CD4-positive, alpha-beta T cell treated with Interleukin-17A for 4 hours (primary cell): ENCODE data around the gene SPECC1L.
A peak's percentile ranks its signal among the peaks of the same experiment; 100 is the strongest.

Experiments
- DNase-seq: peaks from one replicate; pipeline ENCODE4 v3.0.0-alpha.2; 2020; ENCODE audit warnings: mixed read lengths

The SPECC1L gene

GRCh38 chr22:24419475-24419850 lies 148.8 kb downstream of the SPECC1L start:
- DNase-seq = no peak

GRCh38 chr22:24420072-24420976 lies 149.7 kb downstream of the SPECC1L start:
- DNase-seq = no peak

- no peak for DNase-seq
Measured at GRCh38 chr22:24420977-24421343, 150.3 kb downstream of the SPECC1L start.

GRCh38 chr22:24421428-24421931 lies 150.8 kb downstream of the SPECC1L start:
- peak; percentile 62 for DNase-seq

- no peak for DNase-seq
Measured at GRCh38 chr22:24422102-24422665, 151.6 kb downstream of the SPECC1L start.

- DNase-seq = peak; percentile 76
Measured at GRCh38 chr22:24423519-24424000, 152.9 kb downstream of the SPECC1L start.

- peak; percentile 66 for DNase-seq
Measured at GRCh38 chr22:24424001-24424900, 153.6 kb downstream of the SPECC1L start.

GRCh38 chr22:24424901-24425775 lies 154.5 kb downstream of the SPECC1L start:
- no peak for DNase-seq

GRCh38 chr22:24426436-24426835 lies 155.8 kb downstream of the SPECC1L start:
- DNase-seq = no peak

GRCh38 chr22:24426851-24427499 lies 156.3 kb downstream of the SPECC1L start:
- DNase-seq = no peak

GRCh38 chr22:24427500-24428164 lies 157.0 kb downstream of the SPECC1L start, which contains the start of gene ADORA2A:
Gene ADORA2A (plus strand): TSS chr22:24427599. CDS start chr22:24433405, 5,806 bp downstream.
- DNase-seq = peak; percentile 89

- DNase-seq = peak; percentile 27
Measured at GRCh38 chr22:24428751-24429410, 158.2 kb downstream of the SPECC1L start.

GRCh38 chr22:24429411-24430365 lies 159.1 kb downstream of the SPECC1L start:
- DNase-seq = peak; percentile 87

GRCh38 chr22:24430431-24431308 lies 160.0 kb downstream of the SPECC1L start:
- no peak for DNase-seq

GRCh38 chr22:24431309-24432034 lies 160.8 kb downstream of the SPECC1L start:
- no peak for DNase-seq

GRCh38 chr22:24432059-24432853 lies 161.6 kb downstream of the SPECC1L start:
- DNase-seq = peak; percentile 38
